Gastrocnemius medialis (tissue), 4 donors: ENCODE data around the gene FAM135A.

Experiments used
- CTCF ChIP-seq, 5 experiments: fragments of 450-650 bp in 3 of 5; fragments of 200-600 bp in 2 of 5; sonication (generic) in 2 of 5; IDR thresholded peaks in 4 of 5; conservative IDR thresholded peaks in 1 of 5; 1 replicate in 4 of 5; 2 replicates in 1 of 5; pipeline ENCODE4 v1.5.1; 2016 to 2019; ENCODE audit warnings: antibody characterized with exemption in 5 of 5, mild to moderate bottlenecking in 3 of 5, moderate library complexity in 3 of 5
- POLR2A ChIP-seq, 2 donors: fragments of 450-650 bp; IDR thresholded peaks; one replicate each; pipeline ENCODE4 v1.6.1; 2017; ENCODE audit warnings: antibody characterized with exemption in 2 of 2, mild to moderate bottlenecking in 2 of 2, moderate library complexity in 2 of 2

GRCh38 chr6:70537266-70537665, 124.0 kb downstream of the FAM135A start:
- no peak for TF ChIP-seq CTCF (IDR thresholded peaks at IDR 0.05 in 4 of 5, conservative IDR thresholded peaks at IDR 0.05 in 1 of 5)
- no peak for TF ChIP-seq POLR2A (IDR thresholded peaks at IDR 0.05)
